Measurements from ENCODE around the gene RRP1. TPM values are rescaled to one million over a fixed set of nuclear protein-coding genes. Genes with fewer than 3 reads are reported as not detected.

RRP1 gene
- total RNA-seq, 4 donors from 2014 or later, result 9.1 to 18.9 (median 16.3) TPM

DNA sequence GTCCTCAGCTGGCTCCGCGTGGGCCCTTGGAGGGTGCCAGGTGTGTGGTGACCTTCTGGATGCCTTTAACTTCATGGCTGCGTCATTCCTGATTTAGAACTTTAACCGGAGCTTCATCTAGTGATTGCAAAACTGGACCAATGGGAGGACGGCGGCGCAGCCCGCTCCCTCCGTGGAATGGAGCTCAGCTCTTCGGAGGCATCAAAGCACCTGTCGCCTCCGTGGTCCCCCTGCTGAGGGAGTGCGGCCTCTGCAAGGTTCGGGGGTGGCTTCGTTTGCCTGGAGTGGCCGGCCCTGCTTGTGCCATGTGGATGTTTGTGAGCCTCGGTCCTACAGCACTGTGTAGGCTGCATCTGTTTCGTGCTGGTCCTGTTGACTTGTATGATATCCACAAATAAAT is 27.5 kb upstream of the RRP1 start:
- Histone ChIP-seq H3K4me1 (peaks cover 0 to 32% (median 28%) of the 10 kb centered on the region in 4 donors), H3K4me3 (no peak overlapping the region), H3K27ac (replicated peaks in 1 of 4) (no peak overlapping the region), H3K27me3 (no peaks in the 10 kb centered on the region), H3K36me3 (peaks cover under 1 to 41% (median 22%) of the 10 kb centered on the region in 4 donors), H3K9me3 (no peaks in the 10 kb centered on the region)
- intact Hi-C loops (cut with DNase I), result no loop called here
- WGBS, result 91% methylated on average over 18 of the region's 18 CpGs
- no peak for DNase-seq (ENCODE audit: extremely low spot score)
- TF ChIP-seq, protein P1, sequence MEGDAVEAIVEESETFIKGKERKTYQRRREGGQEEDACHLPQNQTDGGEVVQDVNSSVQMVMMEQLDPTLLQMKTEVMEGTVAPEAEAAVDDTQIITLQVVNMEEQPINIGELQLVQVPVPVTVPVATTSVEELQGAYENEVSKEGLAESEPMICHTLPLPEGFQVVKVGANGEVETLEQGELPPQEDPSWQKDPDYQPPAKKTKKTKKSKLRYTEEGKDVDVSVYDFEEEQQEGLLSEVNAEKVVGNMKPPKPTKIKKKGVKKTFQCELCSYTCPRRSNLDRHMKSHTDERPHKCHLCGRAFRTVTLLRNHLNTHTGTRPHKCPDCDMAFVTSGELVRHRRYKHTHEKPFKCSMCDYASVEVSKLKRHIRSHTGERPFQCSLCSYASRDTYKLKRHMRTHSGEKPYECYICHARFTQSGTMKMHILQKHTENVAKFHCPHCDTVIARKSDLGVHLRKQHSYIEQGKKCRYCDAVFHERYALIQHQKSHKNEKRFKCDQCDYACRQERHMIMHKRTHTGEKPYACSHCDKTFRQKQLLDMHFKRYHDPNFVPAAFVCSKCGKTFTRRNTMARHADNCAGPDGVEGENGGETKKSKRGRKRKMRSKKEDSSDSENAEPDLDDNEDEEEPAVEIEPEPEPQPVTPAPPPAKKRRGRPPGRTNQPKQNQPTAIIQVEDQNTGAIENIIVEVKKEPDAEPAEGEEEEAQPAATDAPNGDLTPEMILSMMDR (IDR thresholded peaks at IDR 0.05), result no peak

DNA sequence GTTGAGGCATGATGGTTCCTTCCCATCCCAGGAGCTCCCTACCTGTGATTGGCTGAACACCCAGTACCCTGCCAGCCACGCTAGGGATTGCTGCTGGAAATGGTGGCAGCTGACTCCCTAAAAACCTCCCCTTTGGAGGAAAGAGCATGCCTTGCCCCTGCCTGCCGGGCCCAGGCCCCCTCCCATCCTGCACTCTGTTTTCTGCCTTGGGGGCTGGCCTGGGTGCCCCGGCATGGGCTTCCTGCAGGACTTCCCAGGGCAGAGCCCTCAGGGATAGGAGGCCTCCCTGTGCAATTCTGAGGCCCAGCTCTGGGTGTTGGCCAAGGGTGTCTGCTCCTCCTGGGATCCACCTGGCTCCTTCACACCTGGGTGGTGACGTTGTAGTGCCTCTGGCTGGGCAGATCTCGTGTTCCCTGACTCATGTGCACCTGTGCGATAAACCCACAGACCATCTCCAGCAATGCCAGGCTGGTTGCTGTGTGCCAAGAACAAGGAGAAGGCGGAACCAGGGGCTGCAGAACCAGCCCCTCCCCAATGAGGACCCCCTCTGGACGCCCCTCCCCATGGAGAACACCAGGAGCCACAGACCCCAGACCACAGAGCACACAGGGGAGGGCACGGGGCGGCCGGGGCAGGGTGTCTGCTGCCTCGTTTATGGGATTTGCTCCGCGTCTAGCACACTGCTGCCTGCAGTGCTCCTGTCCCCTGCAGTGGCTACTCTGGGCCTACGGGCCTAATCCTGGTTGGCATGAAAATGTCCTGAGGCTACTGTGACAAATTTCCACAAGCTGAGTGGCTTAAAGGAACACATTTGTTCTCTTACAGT is 26.9 kb upstream of the RRP1 start:
- H3K4me3 ChIP-seq, result no peak overlapping the region
- no peaks in the 10 kb centered on the region for H3K9me3 ChIP-seq
- H3K27me3 ChIP-seq, result no peaks in the 10 kb centered on the region
- no peak for DNase-seq (ENCODE audit: extremely low spot score)
- TF ChIP-seq, protein P1 (IDR thresholded peaks at IDR 0.05), result no peak
- no peak for TF ChIP-seq POLR2A (IDR thresholded peaks at IDR 0.05; ENCODE audit: low read depth)
- TF ChIP-seq POLR2AphosphoS5 (IDR thresholded peaks at IDR 0.05), result no peak
- TF ChIP-seq EP300 (IDR thresholded peaks at IDR 0.05), result no peak
- intact Hi-C loops (cut with DNase I), result no loop called here
- WGBS, result 82% methylated on average over 3 of the region's 15 CpGs
- peaks cover 0 to 34% (median 28%) of the 10 kb centered on the region in 4 donors for H3K4me1 ChIP-seq
- no peak overlapping the region for H3K27ac ChIP-seq (replicated peaks in 1 of 4)
- H3K36me3 ChIP-seq, result peaks cover 0 to 34% (median 16%) of the 10 kb centered on the region in 4 donors

DNA sequence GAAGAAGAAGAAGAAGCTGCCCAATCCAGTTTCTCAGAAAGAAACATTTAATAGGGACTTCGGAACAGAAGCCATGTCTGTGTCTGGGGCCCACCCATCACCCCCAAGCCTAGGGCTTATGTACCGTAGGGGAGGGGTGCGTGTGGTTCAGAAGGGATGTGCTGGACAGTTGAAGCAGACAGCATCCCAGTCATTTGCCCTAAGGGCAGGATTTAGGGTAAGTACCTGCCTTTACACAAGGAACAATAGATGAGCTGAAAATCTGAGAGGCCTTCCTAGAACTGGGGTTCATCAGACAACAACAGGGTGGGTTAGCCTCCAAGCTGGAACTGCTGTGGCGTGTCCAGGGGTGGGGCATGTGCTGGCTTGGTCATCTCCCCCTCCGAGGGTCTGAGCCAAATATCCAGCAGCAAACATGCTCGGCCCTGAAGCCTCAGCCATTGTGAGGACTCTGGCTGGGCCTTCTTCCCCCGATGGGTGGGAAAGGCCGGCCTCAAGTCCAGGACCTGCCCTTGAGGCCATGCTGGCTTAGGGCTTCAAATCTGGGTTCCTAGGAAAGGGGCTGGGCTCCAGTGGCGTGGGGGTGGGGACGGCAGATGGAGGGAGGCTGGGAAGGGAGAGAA is 25.4 kb upstream of the RRP1 start:
- H3K27me3 ChIP-seq, result no peaks in the 10 kb centered on the region
- no peaks in the 10 kb centered on the region for H3K9me3 ChIP-seq
- WGBS, result 89% methylated on average over 8 of the region's 10 CpGs
- intact Hi-C loops (cut with DNase I), result no loop called here
- H3K4me3 ChIP-seq, result no peak overlapping the region
- H3K27ac ChIP-seq (replicated peaks in 1 of 4), result no peak overlapping the region
- peaks cover 0 to 31% (median 29%) of the 10 kb centered on the region in 4 donors for H3K4me1 ChIP-seq
- H3K36me3 ChIP-seq, result peaks cover 0 to 29% (median 12%) of the 10 kb centered on the region in 4 donors
- TF ChIP-seq EP300 (IDR thresholded peaks at IDR 0.05) (no peak), POLR2AphosphoS5 (IDR thresholded peaks at IDR 0.05) (no peak), POLR2A (IDR thresholded peaks at IDR 0.05; ENCODE audit: low read depth) (no peak)
- TF ChIP-seq, protein P1 (IDR thresholded peaks at IDR 0.05), result no peak
- no peak for DNase-seq (ENCODE audit: extremely low spot score)

DNA sequence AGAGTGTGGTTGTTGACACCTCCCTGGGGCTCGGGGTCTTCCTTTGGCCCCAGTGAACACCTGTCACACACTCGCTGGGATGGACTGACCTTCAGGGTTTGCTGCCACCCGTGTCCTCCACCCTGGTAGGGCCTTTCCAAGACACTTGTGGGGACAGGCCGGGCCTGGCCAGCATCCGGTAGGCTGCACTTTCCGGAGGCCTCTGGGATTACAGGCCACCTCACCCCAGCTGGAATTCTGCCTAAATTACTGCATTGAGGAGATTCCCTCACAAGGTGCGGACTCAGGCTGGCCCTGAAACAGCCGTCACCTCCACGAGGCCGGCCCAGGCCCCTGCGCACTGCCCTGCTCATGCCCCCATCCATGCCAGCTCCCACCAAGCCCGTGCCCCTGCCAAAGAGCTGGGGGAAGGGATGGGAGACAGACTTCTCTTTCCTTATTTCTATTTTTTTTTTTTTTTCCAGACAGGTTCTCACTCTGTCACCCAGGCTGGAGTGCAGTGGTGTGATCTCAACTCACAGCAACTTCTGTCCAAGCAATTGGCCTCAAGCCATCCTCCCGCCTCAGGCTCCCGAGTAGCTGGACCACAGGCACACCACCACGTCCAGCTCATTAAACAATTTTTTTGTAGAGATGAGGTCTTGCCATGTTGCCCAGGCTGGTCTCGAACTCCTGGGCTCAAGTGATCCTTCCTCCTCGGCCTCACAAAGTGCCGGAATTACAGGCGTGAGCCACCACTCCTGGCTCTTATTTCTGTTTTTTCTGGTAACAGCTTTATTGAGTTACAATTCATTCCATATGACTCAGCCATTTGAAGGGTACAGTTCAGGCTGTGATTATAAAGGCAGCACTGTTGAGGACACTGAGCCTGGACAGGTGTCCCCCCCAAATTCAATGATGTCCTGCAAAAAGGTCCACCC is 24.5 kb upstream of the RRP1 start:
- H3K4me3 ChIP-seq, result no peak overlapping the region
- no peak for TF ChIP-seq POLR2A (IDR thresholded peaks at IDR 0.05; ENCODE audit: low read depth)
- intact Hi-C loops (cut with DNase I), result no loop called here
- WGBS, result 87% methylated on average over 19 of the region's 19 CpGs
- H3K9me3 ChIP-seq, result no peaks in the 10 kb centered on the region
- no peak for DNase-seq (ENCODE audit: extremely low spot score)
- no peak overlapping the region for H3K27ac ChIP-seq (replicated peaks in 1 of 4)
- H3K27me3 ChIP-seq, result no peaks in the 10 kb centered on the region
- peaks cover 0 to 21% (median 8%) of the 10 kb centered on the region in 4 donors for H3K36me3 ChIP-seq
- peaks cover 0 to 24% (median 22%) of the 10 kb centered on the region in 4 donors for H3K4me1 ChIP-seq

Data from esophagus muscularis mucosa (tissue), 4 donors.